ENCODE data around the gene CYTH1. TPM values are rescaled to one million over a fixed set of nuclear protein-coding genes. Genes with fewer than 3 reads are reported as not detected.

The CYTH1 gene
- total and polyA plus RNA-seq, 12 donors = 26.0 to 141 (median 46.2) TPM

GRCh38 chr17:78823282-78824046, 41.4 kb upstream of the CYTH1 start:
- intact Hi-C loops (cut with DNase I) = no loop called here
- Histone ChIP-seq H3K4me3 (no peak overlapping the region), H3K27me3 (no peaks in the 10 kb centered on the region), H3K4me1 (replicated peaks in 1 of 2) (no peaks in the 10 kb centered on the region), H3K9me3 (replicated peaks in 1 of 3) (no peaks in the 10 kb centered on the region), H3K27ac (no peak overlapping the region), H3K36me3 (replicated peaks in 1 of 2) (peaks cover 0 to 98% of the 10 kb centered on the region in 2 donors)
- 89 to 92% (median 90%) methylated on average over 12 to 14 of the region's 14 CpGs for WGBS, 4 donors
- no peak for DNase-seq
- TF ChIP-seq CTCF (IDR thresholded peaks at IDR 0.05) (no peak), POLR2A (IDR thresholded peaks at IDR 0.05) (no peak)

- DNase-seq = no peak
- Histone ChIP-seq H3K9me3 (replicated peaks in 1 of 3) (no peaks in the 10 kb centered on the region), H3K27ac (no peak overlapping the region), H3K36me3 (replicated peaks in 1 of 2) (peaks cover 0 to 98% of the 10 kb centered on the region in 2 donors), H3K4me3 (no peak overlapping the region), H3K27me3 (no peaks in the 10 kb centered on the region), H3K4me1 (replicated peaks in 1 of 2) (no peaks in the 10 kb centered on the region)
- intact Hi-C loops (cut with DNase I) = no loop called here
- 50 to 93% (median 89%) methylated on average over 1 to 14 of the region's 14 CpGs for WGBS, 4 donors
- TF ChIP-seq POLR2A (IDR thresholded peaks at IDR 0.05) (no peak), CTCF (IDR thresholded peaks at IDR 0.05) (no peak)
Measured at GRCh38 chr17:78822552-78822951, 40.5 kb upstream of the CYTH1 start.

- Histone ChIP-seq H3K36me3 (replicated peaks in 1 of 2) (peaks cover 0 to 98% of the 10 kb centered on the region in 2 donors), H3K27me3 (no peaks in the 10 kb centered on the region), H3K9me3 (replicated peaks in 1 of 3) (no peaks in the 10 kb centered on the region), H3K4me1 (replicated peaks in 1 of 2) (no peaks in the 10 kb centered on the region), H3K27ac (peak overlapping the region in 1 of 5 donors; percentile 26), H3K4me3 (no peak overlapping the region)
- intact Hi-C loops (cut with DNase I) = no loop called here
- TF ChIP-seq POLR2A (IDR thresholded peaks at IDR 0.05) (no peak), CTCF (IDR thresholded peaks at IDR 0.05) (no peak)
- 93 to 97% (median 95%) methylated on average over 8 of the region's 8 CpGs for WGBS, 4 donors
- DNase-seq = no peak
Measured at GRCh38 chr17:78821961-78822360, 39.9 kb upstream of the CYTH1 start.

- intact Hi-C loops (cut with DNase I) = no loop called here
- H3K27ac ChIP-seq = no peak overlapping the region
- DNase-seq = no peak
- H3K4me3 ChIP-seq = no peak overlapping the region
- TF ChIP-seq POLR2A (IDR thresholded peaks at IDR 0.05) (no peak), CTCF (IDR thresholded peaks at IDR 0.05) (no peak)
- no peaks in the 10 kb centered on the region for H3K27me3 ChIP-seq
- H3K36me3 ChIP-seq (replicated peaks in 1 of 2) = peaks cover 0 to 98% of the 10 kb centered on the region in 2 donors
- 85 to 94% (median 92%) methylated on average over 8 to 13 of the region's 13 CpGs for WGBS, 4 donors
- no peaks in the 10 kb centered on the region for H3K9me3 ChIP-seq (replicated peaks in 1 of 3)
- no peaks in the 10 kb centered on the region for H3K4me1 ChIP-seq (replicated peaks in 1 of 2)
Measured at GRCh38 chr17:78820841-78821240, 38.8 kb upstream of the CYTH1 start.

All from adrenal gland (tissue), 12 donors.